ENCODE measurements around the gene KRT40. TPM values are rescaled to one million over a fixed set of nuclear protein-coding genes. Genes with fewer than 3 reads are reported as not detected.

The KRT40 gene
- total RNA-seq, 1 donor from 2014 or later = not detected

DNA sequence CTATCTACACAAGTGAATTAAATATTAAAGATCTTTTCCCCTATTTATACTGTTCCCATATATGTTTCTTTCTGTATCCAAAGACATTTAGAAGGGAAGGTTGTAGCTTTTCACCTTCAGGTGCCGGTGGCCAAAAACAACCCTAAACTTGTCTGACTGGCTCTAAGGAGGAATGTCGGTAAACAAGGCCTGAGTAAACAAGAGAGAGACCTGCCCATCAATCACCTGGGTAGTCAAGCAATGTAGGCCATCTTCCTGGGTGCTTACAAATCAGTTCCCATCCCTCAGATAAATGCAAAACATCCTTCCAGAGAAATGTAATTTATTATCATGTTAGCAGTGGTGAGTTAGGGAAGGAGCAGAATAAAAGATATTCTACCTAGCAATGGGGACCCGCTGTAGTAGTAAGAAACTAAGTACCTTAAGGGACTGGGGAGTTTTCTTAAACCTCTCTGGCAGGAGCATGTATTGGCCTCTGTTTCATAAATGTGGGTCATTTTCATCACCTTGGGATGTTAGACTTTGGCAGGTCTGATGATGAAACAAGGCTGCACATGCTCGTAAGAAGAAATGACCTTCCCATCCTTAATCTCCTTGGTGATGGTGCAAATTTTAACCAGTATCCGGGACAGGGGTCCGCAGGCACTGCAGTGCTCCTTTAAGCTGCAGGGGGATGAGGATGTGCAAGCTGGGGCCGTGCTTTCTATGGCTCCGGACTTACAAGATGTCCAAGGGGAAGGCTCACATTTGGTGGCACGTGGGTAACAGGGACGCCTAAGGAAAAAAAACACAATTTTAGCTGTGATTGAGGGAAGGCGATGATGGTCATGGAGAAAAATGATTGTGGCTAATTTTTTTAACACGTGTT, 25.8 kb downstream of the KRT40 start:
- intact Hi-C loops (cut with DNase I) = no loop called here
- no peaks in the 10 kb centered on the region for H3K9me3 ChIP-seq
- H3K4me3 ChIP-seq = no peak overlapping the region
- H3K4me1 ChIP-seq = peaks cover 57% of the 10 kb centered on the region
- no peak overlapping the region for H3K27ac ChIP-seq
- TF ChIP-seq, protein P1, sequence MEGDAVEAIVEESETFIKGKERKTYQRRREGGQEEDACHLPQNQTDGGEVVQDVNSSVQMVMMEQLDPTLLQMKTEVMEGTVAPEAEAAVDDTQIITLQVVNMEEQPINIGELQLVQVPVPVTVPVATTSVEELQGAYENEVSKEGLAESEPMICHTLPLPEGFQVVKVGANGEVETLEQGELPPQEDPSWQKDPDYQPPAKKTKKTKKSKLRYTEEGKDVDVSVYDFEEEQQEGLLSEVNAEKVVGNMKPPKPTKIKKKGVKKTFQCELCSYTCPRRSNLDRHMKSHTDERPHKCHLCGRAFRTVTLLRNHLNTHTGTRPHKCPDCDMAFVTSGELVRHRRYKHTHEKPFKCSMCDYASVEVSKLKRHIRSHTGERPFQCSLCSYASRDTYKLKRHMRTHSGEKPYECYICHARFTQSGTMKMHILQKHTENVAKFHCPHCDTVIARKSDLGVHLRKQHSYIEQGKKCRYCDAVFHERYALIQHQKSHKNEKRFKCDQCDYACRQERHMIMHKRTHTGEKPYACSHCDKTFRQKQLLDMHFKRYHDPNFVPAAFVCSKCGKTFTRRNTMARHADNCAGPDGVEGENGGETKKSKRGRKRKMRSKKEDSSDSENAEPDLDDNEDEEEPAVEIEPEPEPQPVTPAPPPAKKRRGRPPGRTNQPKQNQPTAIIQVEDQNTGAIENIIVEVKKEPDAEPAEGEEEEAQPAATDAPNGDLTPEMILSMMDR (IDR thresholded peaks at IDR 0.05) = no peak
- no peak for TF ChIP-seq POLR2AphosphoS5 (IDR thresholded peaks at IDR 0.05; ENCODE audit: insufficient read depth in 1 of 2, low read depth in 1 of 2)
- no peak for TF ChIP-seq POLR2A (IDR thresholded peaks at IDR 0.05)
- H3K27me3 ChIP-seq = no peaks in the 10 kb centered on the region
- no peak for DNase-seq (ENCODE audit: extremely low spot score in 2 of 2)
- no peaks in the 10 kb centered on the region for H3K36me3 ChIP-seq

DNA sequence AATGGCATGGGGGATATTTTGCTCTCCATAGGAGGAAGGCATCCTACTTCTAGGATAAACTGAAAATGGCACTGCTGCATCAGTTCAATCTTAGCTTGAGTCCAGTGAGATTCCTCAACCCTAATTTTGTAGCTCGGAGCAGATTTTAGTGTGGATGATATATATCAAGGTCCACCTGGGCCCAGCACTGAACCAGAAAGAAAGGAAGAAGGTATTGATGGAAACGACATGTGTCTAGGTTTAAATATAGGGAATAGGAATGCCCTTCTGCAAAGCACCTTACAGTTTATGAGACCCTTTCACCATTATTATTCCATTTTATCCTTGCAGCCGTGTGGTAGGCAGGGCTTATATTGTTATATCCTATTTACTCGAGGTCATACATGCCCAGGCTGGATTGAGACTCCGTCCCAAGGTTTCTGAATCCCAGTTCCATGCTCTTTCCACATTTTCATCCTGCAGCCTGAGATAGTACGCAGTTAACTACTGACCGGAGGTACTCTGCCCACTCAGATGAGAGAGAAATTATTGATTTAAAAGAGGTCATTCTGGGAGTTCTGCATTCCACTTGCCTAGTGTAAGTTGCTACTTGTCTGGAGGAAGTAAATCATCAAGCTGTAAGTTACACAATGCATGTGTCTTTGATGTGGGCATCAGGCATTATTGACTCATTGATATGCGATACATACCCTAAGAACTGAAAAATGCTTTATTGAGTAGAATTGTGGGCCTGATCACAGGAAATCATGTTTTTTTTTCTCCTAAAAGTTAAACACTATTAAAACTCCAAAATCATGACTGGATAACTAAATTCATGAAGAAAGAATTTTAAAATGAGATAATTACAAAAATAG, 27.5 kb downstream of the KRT40 start:
- Histone ChIP-seq H3K4me3 (no peak overlapping the region), H3K9me3 (no peaks in the 10 kb centered on the region), H3K27me3 (no peaks in the 10 kb centered on the region), H3K27ac (no peak overlapping the region), H3K36me3 (no peaks in the 10 kb centered on the region), H3K4me1 (peaks cover 64% of the 10 kb centered on the region)
- no peak for DNase-seq (ENCODE audit: extremely low spot score in 2 of 2)
- TF ChIP-seq POLR2A (IDR thresholded peaks at IDR 0.05) = no peak
- TF ChIP-seq, protein P1 (IDR thresholded peaks at IDR 0.05) = no peak
- TF ChIP-seq POLR2AphosphoS5 (IDR thresholded peaks at IDR 0.05; ENCODE audit: insufficient read depth in 1 of 2, low read depth in 1 of 2) = no peak
- intact Hi-C loops (cut with DNase I) = no loop called here

DNA sequence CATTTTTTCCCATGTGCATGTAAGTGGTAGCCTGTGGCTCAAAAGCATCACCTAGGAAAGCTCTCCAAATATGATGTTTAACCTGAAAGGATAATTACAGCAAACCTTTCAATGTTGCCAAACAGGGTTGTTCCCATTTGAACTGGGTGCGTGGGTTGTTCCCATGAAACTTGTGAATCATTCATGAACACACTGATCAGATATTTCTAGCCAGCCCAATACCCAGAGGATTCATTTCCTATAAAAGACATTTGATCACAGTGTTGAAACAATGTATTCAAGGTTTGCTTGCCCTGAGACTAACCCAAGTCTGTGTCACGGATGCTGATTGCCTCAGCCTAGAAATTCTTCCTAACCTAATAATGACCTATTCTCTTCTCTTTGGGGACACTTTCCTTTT, 30.2 kb downstream of the KRT40 start:
- intact Hi-C loops (cut with DNase I) = no loop called here
- DNase-seq (ENCODE audit: extremely low spot score in 2 of 2) = no peak
- Histone ChIP-seq H3K4me1 (peaks cover 44% of the 10 kb centered on the region), H3K27ac (peak overlapping the region; percentile 25), H3K4me3 (no peak overlapping the region), H3K27me3 (no peaks in the 10 kb centered on the region), H3K9me3 (no peaks in the 10 kb centered on the region), H3K36me3 (no peaks in the 10 kb centered on the region)
- TF ChIP-seq POLR2AphosphoS5 (IDR thresholded peaks at IDR 0.05; ENCODE audit: insufficient read depth in 1 of 2, low read depth in 1 of 2) (peak in 1 of 2 donors; percentile 60), POLR2A (IDR thresholded peaks at IDR 0.05) (no peak)

DNA sequence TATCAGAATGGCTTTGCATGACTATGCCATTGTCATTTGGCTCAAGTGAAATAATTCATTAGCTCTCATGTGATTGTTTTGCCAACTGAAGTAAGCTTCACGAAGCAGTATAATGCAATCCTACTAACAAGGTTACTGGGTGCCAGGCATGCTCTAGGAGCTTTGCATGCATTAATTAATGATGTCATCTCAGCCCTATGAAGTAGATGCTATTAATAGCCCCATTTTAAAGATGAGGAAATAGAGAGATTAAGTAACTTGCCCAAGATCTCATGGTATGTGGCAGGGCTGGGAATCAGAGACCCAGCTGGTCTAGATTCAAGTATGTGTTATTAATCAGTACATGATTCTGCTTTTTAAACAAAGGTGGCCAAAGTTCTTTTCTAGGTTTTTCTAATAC, 31.5 kb downstream of the KRT40 start:
- H3K4me3 ChIP-seq = no peak overlapping the region
- DNase-seq (ENCODE audit: extremely low spot score in 2 of 2) = no peak
- H3K27me3 ChIP-seq = no peaks in the 10 kb centered on the region
- peaks cover 35% of the 10 kb centered on the region for H3K4me1 ChIP-seq
- intact Hi-C loops (cut with DNase I) = no loop called here
- no peaks in the 10 kb centered on the region for H3K9me3 ChIP-seq
- H3K36me3 ChIP-seq = no peaks in the 10 kb centered on the region
- H3K27ac ChIP-seq = no peak overlapping the region
- TF ChIP-seq, protein P1 (IDR thresholded peaks at IDR 0.05) = no peak
- peak in 1 of 2 donors; percentile 45 for TF ChIP-seq POLR2AphosphoS5 (IDR thresholded peaks at IDR 0.05; ENCODE audit: insufficient read depth in 1 of 2, low read depth in 1 of 2)
- no peak for TF ChIP-seq POLR2A (IDR thresholded peaks at IDR 0.05)

DNA sequence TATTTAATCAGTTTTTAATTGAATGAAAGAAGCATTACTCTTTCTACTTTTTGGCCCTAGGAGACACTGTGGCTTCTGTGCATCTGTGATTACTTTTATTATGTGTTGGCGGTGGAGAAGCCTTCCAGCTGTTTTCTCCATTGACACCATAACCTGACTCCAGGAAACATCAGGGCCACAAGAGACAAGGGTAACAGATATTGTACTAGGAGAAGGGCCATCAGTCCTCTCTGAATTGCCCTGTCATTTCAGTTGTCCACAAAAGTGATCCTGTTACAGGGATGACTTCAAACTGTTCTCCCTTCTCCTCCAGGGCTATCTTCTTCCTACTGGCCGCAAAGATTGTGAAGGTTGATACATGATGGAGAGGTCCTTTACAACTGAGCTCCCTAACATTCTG, 32.0 kb downstream of the KRT40 start:
- Histone ChIP-seq H3K27ac (no peak overlapping the region), H3K9me3 (no peaks in the 10 kb centered on the region)
- intact Hi-C loops (cut with DNase I) = no loop called here

More for the DNA sequence above, 32.0 kb downstream of the KRT40 start:
- no peak overlapping the region for H3K4me3 ChIP-seq
- peaks cover 30% of the 10 kb centered on the region for H3K4me1 ChIP-seq
- H3K36me3 ChIP-seq = no peaks in the 10 kb centered on the region
- H3K27me3 ChIP-seq = no peaks in the 10 kb centered on the region
- no peak for DNase-seq (ENCODE audit: extremely low spot score in 2 of 2)
- TF ChIP-seq POLR2AphosphoS5 (IDR thresholded peaks at IDR 0.05; ENCODE audit: insufficient read depth in 1 of 2, low read depth in 1 of 2) = no peak
- TF ChIP-seq POLR2A (IDR thresholded peaks at IDR 0.05) = no peak
- TF ChIP-seq, protein P1 (IDR thresholded peaks at IDR 0.05) = no peak
